IMR-90 (cell line): ENCODE measurements around the gene ZFR. TPM values are rescaled to one million over a fixed set of nuclear protein-coding genes. Genes with fewer than 3 reads are reported as not detected.

Source experiments
- ATAC-seq: fragments of 200-7000 bp; cut with Tn5 transposase; 2 replicates; pipeline ENCODE4 v1.9.1; 2020; ENCODE audit warnings: low read depth, mild to moderate bottlenecking, moderate library complexity
- BruUV-seq: library from RNA; stranded (reverse); fragments of 400-500 nt; replicated peaks from 2 replicates; lab custom pipeline; 2021; lab: Mats Ljungman, UMichigan
- CTCF ChIA-PET: fragments of 300-600 bp; formaldehyde crosslinking; extraction: SDS; loops from one replicate; lab custom pipeline; 2021; ENCODE audit warnings: antibody characterized with exemption; lab: Yijun Ruan, JAX
- POLR2A ChIA-PET: fragments of 300-600 bp; sonication (Branson Sonifier 250); formaldehyde crosslinking; loops from one replicate; lab custom pipeline; 2022; ENCODE audit warnings: antibody characterized with exemption; ENCODE audit not compliant: unreplicated experiment; lab: Charles Lee
- DNase-seq: peaks from one replicate; pipeline ENCODE4 v3.0.0; 2013
- H2AFZ ChIP-seq: replicated peaks from 2 replicates; pipeline ENCODE3; 2013; ENCODE audit warnings: low read length, mild to moderate bottlenecking; ENCODE audit not compliant: poor library complexity
- H2AK5ac ChIP-seq: 2 replicates; pipeline ENCODE4 v1.6.1; 2013; ENCODE audit warnings: low read depth, low read length, inconsistent platforms
- H2AK9ac ChIP-seq: replicated peaks from 2 replicates; pipeline ENCODE3; 2013; ENCODE audit warnings: mild to moderate bottlenecking, low read depth, low read length, moderate library complexity; ENCODE audit not compliant: poor library complexity
- H2BK120ac ChIP-seq: 2 replicates; pipeline ENCODE4 v1.6.1; 2013; ENCODE audit warnings: low read depth, low read length, inconsistent platforms
- H2BK15ac ChIP-seq: 3 replicates; pipeline ENCODE4 v1.6.1; 2013; ENCODE audit warnings: low read depth, low read length, inconsistent platforms
- H2BK20ac ChIP-seq: 2 replicates; pipeline ENCODE4 v1.6.1; 2013; ENCODE audit warnings: low read depth, mild to moderate bottlenecking, inconsistent platforms, low read length, moderate library complexity
- H2BK5ac ChIP-seq: 2 replicates; pipeline ENCODE4 v1.6.1; 2013; ENCODE audit warnings: mild to moderate bottlenecking, low read depth, low read length, inconsistent platforms; ENCODE audit not compliant: poor library complexity, severe bottlenecking
- H3K14ac ChIP-seq: replicated peaks from 2 replicates; pipeline ENCODE4 v1.6.1; 2013; ENCODE audit warnings: low read depth, low read length, inconsistent platforms
- H3K18ac ChIP-seq: 2 replicates; pipeline ENCODE4 v1.6.1; 2013; ENCODE audit warnings: low read depth, low read length, control low read depth
- H3K23ac ChIP-seq: 2 replicates; pipeline ENCODE4 v1.6.1; 2013; ENCODE audit warnings: low read depth, low read length, inconsistent platforms
- H3K27ac ChIP-seq: 2 replicates; pipeline ENCODE4 v1.5.1; 2013; ENCODE audit warnings: mild to moderate bottlenecking, control low read depth, low read length; ENCODE audit not compliant: insufficient read depth
- H3K27me3 ChIP-seq: 2 replicates; pipeline ENCODE4 v1.6.1; 2013; ENCODE audit warnings: low read length; ENCODE audit not compliant: control insufficient read depth, insufficient read depth
- H3K36me3 ChIP-seq: 2 replicates; pipeline ENCODE4 v1.6.1; 2013; ENCODE audit warnings: low read length, mixed read lengths; ENCODE audit not compliant: control insufficient read depth, insufficient read depth
- H3K4ac ChIP-seq: 2 replicates; pipeline ENCODE4 v1.6.1; 2013; ENCODE audit warnings: low read depth, low read length, inconsistent platforms
- H3K4me1 ChIP-seq: 2 replicates; pipeline ENCODE4 v1.6.1; 2013; ENCODE audit warnings: low read length, mixed read lengths; ENCODE audit not compliant: control insufficient read depth, insufficient read depth
- H3K4me2 ChIP-seq: 2 replicates; pipeline ENCODE4 v1.6.1; 2013; ENCODE audit warnings: low read depth, mild to moderate bottlenecking, control low read depth, low read length, moderate library complexity
- H3K4me3 ChIP-seq: 2 replicates; pipeline ENCODE4 v1.5.1; 2013; ENCODE audit warnings: low read depth, mild to moderate bottlenecking, control low read depth, low read length, moderate library complexity; ENCODE audit not compliant: insufficient read depth
- H3K56ac ChIP-seq: 2 replicates; pipeline ENCODE4 v1.6.1; 2013; ENCODE audit warnings: low read length, inconsistent platforms; ENCODE audit not compliant: insufficient read depth; ENCODE audit errors: extremely low read depth
- H3K79me1 ChIP-seq, 2 experiments: 2 replicates each; pipeline ENCODE4 v1.6.1; 2013; ENCODE audit warnings: low read length in 2 of 2, inconsistent platforms in 1 of 2, low read depth in 1 of 2
- H3K9ac ChIP-seq: 2 replicates; pipeline ENCODE4 v1.6.1; 2013; ENCODE audit warnings: low read depth, low read length, control low read depth
- H3K9me1 ChIP-seq: 2 replicates; pipeline ENCODE4 v1.6.1; 2013; ENCODE audit warnings: low read length, inconsistent platforms; ENCODE audit not compliant: insufficient read depth
- H3K9me3 ChIP-seq: 2 replicates; pipeline ENCODE4 v1.6.1; 2013; ENCODE audit warnings: low read length; ENCODE audit not compliant: control insufficient read depth, insufficient read depth
- H4K20me1 ChIP-seq: 2 replicates; pipeline ENCODE4 v1.6.1; 2013; ENCODE audit warnings: low read length, inconsistent platforms; ENCODE audit not compliant: insufficient read depth
- H4K5ac ChIP-seq: 2 replicates; pipeline ENCODE4 v1.6.1; 2013; ENCODE audit warnings: mild to moderate bottlenecking, low read depth, low read length, control low read depth
- H4K8ac ChIP-seq, 2 experiments: 2 replicates each; pipeline ENCODE4 v1.6.1; 2013; ENCODE audit warnings: low read depth in 2 of 2, low read length in 2 of 2, control low read depth in 1 of 2, inconsistent platforms in 1 of 2
- H4K91ac ChIP-seq: 2 replicates; pipeline ENCODE4 v1.6.1; 2013; ENCODE audit warnings: low read depth, low read length, inconsistent platforms; ENCODE audit not compliant: insufficient read depth
- BHLHE40 ChIP-seq: fragments of 150-350 bp; IDR thresholded peaks from 2 replicates; pipeline ENCODE4 v1.6.1; 2016; ENCODE audit warnings: mild to moderate bottlenecking, low read depth, low read length
- CEBPB ChIP-seq: IDR thresholded peaks from 2 replicates; pipeline ENCODE4 v1.6.1; 2012; ENCODE audit warnings: low read depth, low read length, improper control_type of control experiment
- FOS ChIP-seq: fragments of 150-350 bp; IDR thresholded peaks from 2 replicates; pipeline ENCODE4 v1.6.1; 2016; ENCODE audit warnings: low read depth, low read length
- MAFK ChIP-seq: IDR thresholded peaks from 2 replicates; pipeline ENCODE4 v1.6.1; 2012; ENCODE audit warnings: low read depth, low read length, improper control_type of control experiment
- MAZ ChIP-seq: IDR thresholded peaks from 2 replicates; pipeline ENCODE4 v1.6.1; 2012; ENCODE audit warnings: low read depth, mild to moderate bottlenecking, low read length, improper control_type of control experiment, moderate library complexity, borderline replicate concordance
- MXI1 ChIP-seq: IDR thresholded peaks from 2 replicates; pipeline ENCODE4 v1.6.1; 2012; ENCODE audit warnings: low read depth, mild to moderate bottlenecking, low read length, moderate library complexity, borderline replicate concordance
- NFE2L2 ChIP-seq: fragments of 150-350 bp; IDR thresholded peaks from 2 replicates; pipeline ENCODE4 v1.6.1; 2016; ENCODE audit warnings: low read depth, mild to moderate bottlenecking, low read length
- POLR2A ChIP-seq: IDR thresholded peaks from 2 replicates; pipeline ENCODE4 v1.6.1; 2012; ENCODE audit warnings: mild to moderate bottlenecking, low read depth, low read length
- RAD21 ChIP-seq: IDR thresholded peaks from 2 replicates; pipeline ENCODE4 v1.6.1; 2012; ENCODE audit warnings: low read length, improper control_type of control experiment
- RFX5 ChIP-seq: IDR thresholded peaks from 2 replicates; pipeline ENCODE4 v1.8.0; 2012; ENCODE audit warnings: low read depth, mild to moderate bottlenecking, low read length, moderate library complexity
- SMC3 ChIP-seq: fragments of 150-350 bp; IDR thresholded peaks from 2 replicates; pipeline ENCODE4 v1.6.1; 2016; ENCODE audit warnings: low read depth, mild to moderate bottlenecking, antibody characterized with exemption, low read length, moderate library complexity
- WGBS, 2 experiments: methylation state at CpG; one replicate each; pipeline versions ENCODE4 v1.1.5 to v1.1.7; 2013; ENCODE audit warnings: missing lambda C conversion rate in 2 of 2; ENCODE audit not compliant: insufficient read length in 1 of 2; ENCODE audit errors: extremely low coverage in 2 of 2; 5-methylcytosine and 5-hydroxymethylcytosine counted together
- dilution Hi-C: fragments of 300-500 bp; cut with HindIII; formaldehyde crosslinking; loops from one replicate; pipeline ENCODE4 v1.14.3; 2018; ENCODE audit warnings: low sequenced_read_pairs; ENCODE audit not compliant: unreplicated experiment
- in situ Hi-C: fragments of 300-500 bp; cut with MboI; formaldehyde crosslinking; loops from 3 replicates; pipeline ENCODE4 v1.14.3; 2019; ENCODE audit warnings: low sequenced_read_pairs, inconsistent platforms, mixed read lengths
- intact Hi-C: fragments of 100-400 bp; cut with micrococcal nuclease; formaldehyde crosslinking; loops from 2 replicates; pipeline ENCODE4 v1.10.0; 2022
- polyA plus RNA-seq, 3 experiments: library from polyadenylated mRNA; depleted of rRNA; stranded (reverse); fragments of >200 nt; gene quantifications; 2 replicates each; pipeline ENCODE4 v1.2.3, GENCODE V29; 2012; ENCODE audit warnings: low replicate concordance in 1 of 3
- total RNA-seq: library from RNA; depleted of rRNA; stranded (reverse); fragments of >200 nt; gene quantifications from 2 replicates; pipeline ENCODE4 v1.2.3, GENCODE V29; 2012
- TF ChIP-seq, protein P1 (sequence below): conservative IDR thresholded peaks from 2 replicates; pipeline ENCODE4 v1.5.1; 2012; ENCODE audit warnings: mild to moderate bottlenecking, low read depth, low read length, improper control_type of control experiment
- TF ChIP-seq, protein P2 (sequence below): fragments of 150-350 bp; IDR thresholded peaks from 2 replicates; pipeline ENCODE4 v1.6.1; 2016; ENCODE audit warnings: low read depth, mild to moderate bottlenecking, low read length, moderate library complexity, borderline replicate concordance
- TF ChIP-seq, protein P3 (sequence below): fragments of 150-350 bp; IDR thresholded peaks from 2 replicates; pipeline ENCODE4 v1.6.1; 2017; ENCODE audit warnings: mild to moderate bottlenecking, antibody characterized with exemption, low read length, low read depth

Gene ZFR
- total and polyA plus RNA-seq, 2 of the 4 experiments (the other 2 are of a cell fraction) = 30.4 to 81.4 TPM

DNA sequence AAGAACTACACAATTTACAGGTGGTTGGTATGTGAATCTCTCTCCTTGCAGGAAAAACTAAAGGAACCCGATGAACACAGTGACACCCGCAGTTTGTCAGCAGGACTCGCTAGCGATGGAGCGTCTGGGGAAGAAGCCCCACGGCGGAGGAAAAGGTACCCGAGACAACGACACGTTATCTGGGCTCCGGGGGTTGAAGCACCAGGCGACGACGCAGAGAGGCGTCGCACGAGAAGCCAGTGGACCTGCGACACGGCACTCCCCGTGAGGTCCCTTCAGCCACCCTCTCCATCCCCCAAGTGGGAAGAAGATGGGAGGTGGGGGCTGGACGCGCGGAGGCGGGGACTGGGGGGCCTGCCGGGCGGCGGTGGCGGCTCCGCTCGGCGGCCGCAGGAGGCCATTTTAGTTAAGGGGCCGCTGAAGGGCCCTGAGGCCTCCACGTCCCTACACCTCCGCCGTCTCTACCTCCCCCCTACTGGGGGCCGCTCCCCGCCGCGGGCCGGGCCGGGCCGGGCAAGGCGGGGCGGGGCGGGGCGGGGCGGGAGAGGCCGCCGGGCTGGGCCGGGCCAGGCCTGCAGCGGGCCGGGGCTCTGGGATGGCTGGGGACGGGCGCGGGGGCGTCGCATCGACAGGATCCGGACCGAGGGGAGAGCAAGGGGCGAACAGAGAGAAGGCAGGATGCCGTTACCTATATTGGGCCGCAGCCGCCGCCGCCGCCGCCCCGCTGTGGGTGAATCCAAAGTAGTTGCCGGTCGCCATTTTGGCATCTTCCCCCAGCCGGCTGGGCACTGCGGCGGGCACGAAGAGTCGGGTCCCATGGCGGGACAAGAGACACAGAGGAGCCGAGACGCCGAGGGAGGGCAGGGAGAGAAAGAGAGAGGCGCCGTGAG lies 754 bp downstream of the ZFR start:
- peak overlapping the region; percentile 93 for H2BK5ac ChIP-seq
- no peak overlapping the region for H2BK15ac ChIP-seq
- in situ Hi-C loops = no loop called here
- DNase-seq (peak; percentile 25), ATAC-seq (peak; percentile 70)
- H3K27me3 ChIP-seq = no peaks in the 10 kb centered on the region
- H2BK120ac ChIP-seq = peak overlapping the region; percentile 39; the same call in 1 of the 2 replicates
- H3K79me1 ChIP-seq = peaks cover 3 to 29% of the 10 kb centered on the region in 2 experiments
- peak overlapping the region; percentile 92 for H3K4me2 ChIP-seq
- peak overlapping the region; percentile 94 for H3K27ac ChIP-seq
- intact Hi-C loops = no loop called here
- H3K36me3 ChIP-seq = peaks cover 2% of the 10 kb centered on the region; the same call in 1 of the 2 replicates
- H3K4ac ChIP-seq = peak overlapping the region; percentile 88
- POLR2A ChIA-PET = no interaction called here
- peak overlapping the region; percentile 92 for H3K9ac ChIP-seq
- peak overlapping the region; percentile 93 for H2AFZ ChIP-seq
- H2AK9ac ChIP-seq = peak overlapping the region; percentile 99
- H3K9me3 ChIP-seq = no peaks in the 10 kb centered on the region
- peak overlapping the region; percentile 96 for H3K23ac ChIP-seq
- 1% methylated on average over 23 of the region's 83 CpGs; no CpG with 5 or more reads in 1 of the 2 experiments for WGBS, 2 experiments
- peak overlapping the region; percentile 81 for H3K14ac ChIP-seq
- CTCF ChIA-PET = no interaction called here
- H4K91ac ChIP-seq = peak overlapping the region; percentile 67
- peak overlapping the region; percentile 71 for H3K18ac ChIP-seq
- H4K5ac ChIP-seq = peak overlapping the region; percentile 83
- peak overlapping the region; percentile 76 to 83; a peak in 3 of 4 replicates for H4K8ac ChIP-seq
- H3K4me3 ChIP-seq = peak overlapping the region; percentile 83
- H2BK20ac ChIP-seq = no peak overlapping the region
- peaks cover 2% of the 10 kb centered on the region for H3K4me1 ChIP-seq
- H4K20me1 ChIP-seq = peaks cover 39% of the 10 kb centered on the region
- dilution Hi-C loops = no loop called here
- H3K56ac ChIP-seq = peak overlapping the region; percentile 77
- BruUV-seq = no TSS peak
- peak overlapping the region; percentile 77 for H2AK5ac ChIP-seq
- H3K9me1 ChIP-seq = peaks cover 7% of the 10 kb centered on the region
- TF ChIP-seq POLR2A (no peak), BHLHE40 (peak; percentile 24; the same call in 1 of the 2 replicates), MAZ (peak; percentile 55; the same call in 1 of the 2 replicates), CEBPB (no peak), SMC3 (no peak), FOS (no peak), MXI1 (0 out of 2 replicates have a peak, but pooled peaks have one; percentile 10), MAFK (no peak), NFE2L2 (no peak), RAD21 (no peak), RFX5 (no peak)
- TF ChIP-seq, protein P1, sequence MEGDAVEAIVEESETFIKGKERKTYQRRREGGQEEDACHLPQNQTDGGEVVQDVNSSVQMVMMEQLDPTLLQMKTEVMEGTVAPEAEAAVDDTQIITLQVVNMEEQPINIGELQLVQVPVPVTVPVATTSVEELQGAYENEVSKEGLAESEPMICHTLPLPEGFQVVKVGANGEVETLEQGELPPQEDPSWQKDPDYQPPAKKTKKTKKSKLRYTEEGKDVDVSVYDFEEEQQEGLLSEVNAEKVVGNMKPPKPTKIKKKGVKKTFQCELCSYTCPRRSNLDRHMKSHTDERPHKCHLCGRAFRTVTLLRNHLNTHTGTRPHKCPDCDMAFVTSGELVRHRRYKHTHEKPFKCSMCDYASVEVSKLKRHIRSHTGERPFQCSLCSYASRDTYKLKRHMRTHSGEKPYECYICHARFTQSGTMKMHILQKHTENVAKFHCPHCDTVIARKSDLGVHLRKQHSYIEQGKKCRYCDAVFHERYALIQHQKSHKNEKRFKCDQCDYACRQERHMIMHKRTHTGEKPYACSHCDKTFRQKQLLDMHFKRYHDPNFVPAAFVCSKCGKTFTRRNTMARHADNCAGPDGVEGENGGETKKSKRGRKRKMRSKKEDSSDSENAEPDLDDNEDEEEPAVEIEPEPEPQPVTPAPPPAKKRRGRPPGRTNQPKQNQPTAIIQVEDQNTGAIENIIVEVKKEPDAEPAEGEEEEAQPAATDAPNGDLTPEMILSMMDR = no peak
- TF ChIP-seq, protein P2, sequence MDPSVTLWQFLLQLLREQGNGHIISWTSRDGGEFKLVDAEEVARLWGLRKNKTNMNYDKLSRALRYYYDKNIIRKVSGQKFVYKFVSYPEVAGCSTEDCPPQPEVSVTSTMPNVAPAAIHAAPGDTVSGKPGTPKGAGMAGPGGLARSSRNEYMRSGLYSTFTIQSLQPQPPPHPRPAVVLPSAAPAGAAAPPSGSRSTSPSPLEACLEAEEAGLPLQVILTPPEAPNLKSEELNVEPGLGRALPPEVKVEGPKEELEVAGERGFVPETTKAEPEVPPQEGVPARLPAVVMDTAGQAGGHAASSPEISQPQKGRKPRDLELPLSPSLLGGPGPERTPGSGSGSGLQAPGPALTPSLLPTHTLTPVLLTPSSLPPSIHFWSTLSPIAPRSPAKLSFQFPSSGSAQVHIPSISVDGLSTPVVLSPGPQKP = no peak
- TF ChIP-seq, protein P3, sequence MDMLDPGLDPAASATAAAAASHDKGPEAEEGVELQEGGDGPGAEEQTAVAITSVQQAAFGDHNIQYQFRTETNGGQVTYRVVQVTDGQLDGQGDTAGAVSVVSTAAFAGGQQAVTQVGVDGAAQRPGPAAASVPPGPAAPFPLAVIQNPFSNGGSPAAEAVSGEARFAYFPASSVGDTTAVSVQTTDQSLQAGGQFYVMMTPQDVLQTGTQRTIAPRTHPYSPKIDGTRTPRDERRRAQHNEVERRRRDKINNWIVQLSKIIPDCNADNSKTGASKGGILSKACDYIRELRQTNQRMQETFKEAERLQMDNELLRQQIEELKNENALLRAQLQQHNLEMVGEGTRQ = no peak
